ENCODE measurements around the gene MANSC4.
A peak's percentile ranks its signal among the peaks of the same experiment; 100 is the strongest.

Gene MANSC4

DNA sequence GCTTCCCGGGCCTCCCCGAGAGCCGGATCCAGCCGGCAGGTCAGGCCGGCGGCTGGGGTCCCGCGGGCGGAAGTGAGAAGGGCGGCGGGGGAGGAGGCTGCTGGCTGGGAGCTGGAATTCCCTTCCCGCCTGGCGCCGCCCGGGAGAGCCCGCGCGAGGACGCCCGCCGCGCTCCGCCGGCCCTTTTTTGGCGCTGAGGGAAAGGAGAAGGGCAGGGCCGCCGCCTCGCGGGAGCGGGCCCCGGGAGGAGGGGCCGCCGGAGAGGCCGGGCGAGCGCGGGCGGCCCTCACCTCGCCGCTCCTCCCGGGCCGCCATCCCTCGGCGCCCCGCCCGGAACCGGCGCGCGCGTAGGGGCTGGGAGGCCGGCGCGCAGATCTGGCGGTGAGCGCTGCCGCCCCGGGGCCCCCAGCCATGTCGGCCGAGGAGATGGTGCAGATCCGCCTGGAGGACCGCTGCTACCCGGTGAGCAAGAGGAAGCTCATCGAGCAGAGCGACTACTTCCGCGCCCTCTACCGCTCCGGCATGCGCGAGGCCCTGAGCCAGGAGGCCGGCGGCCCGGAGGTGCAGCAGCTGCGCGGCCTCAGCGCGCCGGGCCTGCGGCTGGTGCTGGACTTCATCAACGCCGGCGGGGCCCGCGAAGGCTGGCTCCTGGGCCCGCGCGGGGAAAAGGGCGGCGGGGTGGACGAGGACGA lies at the start of gene MANSC4, which contains the start of gene KLHL42:
MANSC4 (minus strand) TSS at position 317 of the 692 bp plus-strand sequence. CDS start 8,960 bp downstream, outside the sequence.
KLHL42 (plus strand) TSS at position 314 of the 692 bp plus-strand sequence; CDS start at position 412, 98 bp downstream.
- peak; percentile 24 to 57 (median 32) for DNase-seq (ENCODE audit: low read depth in 4 of 4, low spot score in 1 of 4)

GRCh38 chr12:27828196-27828595 lies 48.2 kb upstream of the MANSC4 start:
- no peak for DNase-seq (ENCODE audit: low read depth in 4 of 4, low spot score in 1 of 4)

DNA sequence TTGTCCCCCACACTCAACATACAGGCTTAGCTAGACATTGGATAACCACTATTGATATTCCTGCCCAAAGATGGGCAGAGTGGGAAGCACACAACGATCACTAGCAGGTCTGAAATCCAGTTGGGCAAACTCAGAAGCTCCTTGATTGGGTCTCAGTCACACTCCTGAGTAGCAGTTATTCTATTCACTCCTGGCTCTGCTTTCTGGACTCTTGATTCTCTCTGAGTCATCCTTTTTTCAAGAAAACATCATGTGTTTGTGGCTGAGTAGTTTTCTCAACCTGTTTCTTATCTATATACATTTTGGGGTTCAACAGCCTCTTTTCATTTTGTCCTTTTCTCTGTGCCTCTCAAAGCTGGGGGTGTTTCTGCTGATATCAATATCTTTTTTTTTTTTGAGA lies 46.0 kb upstream of the MANSC4 start:
- DNase-seq (ENCODE audit: low read depth in 4 of 4, low spot score in 1 of 4) = no peak

GRCh38 chr12:27824126-27824842 lies 44.2 kb upstream of the MANSC4 start:
- DNase-seq (ENCODE audit: low read depth in 4 of 4, low spot score in 1 of 4) = no peak

DNA sequence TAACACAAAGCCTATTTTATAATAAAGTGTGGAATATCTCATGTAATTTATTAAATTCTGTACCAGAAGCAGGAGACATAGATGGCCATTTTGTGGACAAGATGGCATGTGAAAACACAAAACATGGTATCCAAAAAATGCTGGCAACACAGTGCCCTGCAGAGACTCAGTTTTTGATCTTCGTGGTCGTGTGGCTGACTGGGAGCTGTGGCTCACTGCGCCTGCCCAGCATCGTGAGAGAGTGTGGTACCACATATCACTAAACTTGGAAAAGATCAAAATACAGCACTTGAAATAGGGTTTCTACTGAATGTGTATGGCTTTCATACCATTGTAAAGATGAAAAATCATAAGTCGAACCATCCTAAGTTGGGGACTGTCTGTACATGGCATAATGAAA lies 43.0 kb upstream of the MANSC4 start:
- DNase-seq (ENCODE audit: low read depth in 4 of 4, low spot score in 1 of 4) = no peak

- DNase-seq (ENCODE audit: low read depth in 4 of 4, low spot score in 1 of 4) = peak; percentile 23 to 61 (median 46)
Observed at GRCh38 chr12:27822076-27822712, 42.2 kb upstream of the MANSC4 start.

- peak in 2 of 4 experiments; percentile 15 to 19 for DNase-seq (ENCODE audit: low read depth in 4 of 4, low spot score in 1 of 4)
Observed at GRCh38 chr12:27821259-27821973, 41.4 kb upstream of the MANSC4 start.

DNA sequence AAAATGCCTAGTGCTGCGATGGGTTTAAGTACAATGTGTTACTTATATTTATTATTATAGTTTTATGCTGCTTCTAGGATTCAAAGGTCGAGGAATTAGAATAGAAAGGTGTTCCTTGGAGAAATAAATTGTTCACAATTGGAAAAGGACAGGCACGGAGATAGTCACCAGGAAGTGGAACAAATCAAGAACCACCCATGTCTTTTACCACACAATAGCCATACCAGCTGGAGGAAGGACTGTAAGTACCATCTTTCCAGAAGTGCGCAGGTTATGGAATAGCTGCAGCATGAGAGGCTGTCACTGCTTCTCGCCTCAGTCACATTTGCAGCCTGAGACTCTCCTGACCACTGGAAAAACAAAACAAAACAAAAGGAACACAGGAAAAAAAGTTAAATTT lies 40.5 kb upstream of the MANSC4 start:
- DNase-seq (ENCODE audit: low read depth in 4 of 4, low spot score in 1 of 4) = no peak

- no peak for DNase-seq (ENCODE audit: low read depth in 4 of 4, low spot score in 1 of 4)
Observed at GRCh38 chr12:27818401-27818918, 38.4 kb upstream of the MANSC4 start.

GRCh38 chr12:27817766-27818165 lies 37.7 kb upstream of the MANSC4 start:
- DNase-seq (ENCODE audit: low read depth in 4 of 4, low spot score in 1 of 4) = no peak

- no peak for DNase-seq (ENCODE audit: low read depth in 4 of 4, low spot score in 1 of 4)
Observed at GRCh38 chr12:27814851-27815591, 35.0 kb upstream of the MANSC4 start.

DNA sequence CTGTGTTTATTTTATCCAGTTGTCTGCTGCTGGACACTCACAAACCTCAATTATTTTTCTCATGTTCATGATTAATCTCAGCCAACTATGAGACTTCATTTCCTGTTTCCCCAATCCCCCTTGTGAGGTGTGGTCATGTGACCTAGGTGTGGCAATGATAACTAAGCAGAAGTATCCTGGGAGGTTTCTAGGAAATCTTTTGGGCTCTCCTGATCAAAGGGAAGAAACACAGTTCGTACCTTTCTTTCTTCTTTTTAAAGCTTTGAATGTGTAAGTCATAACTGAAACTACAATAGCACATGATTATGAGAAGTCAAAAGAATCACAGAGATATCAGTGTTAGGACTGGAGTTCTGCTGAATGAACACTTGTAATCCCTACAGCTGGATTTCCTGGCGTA lies 34.4 kb upstream of the MANSC4 start:
- no peak for DNase-seq (ENCODE audit: low read depth in 4 of 4, low spot score in 1 of 4)

GRCh38 chr12:27812502-27812901 lies 32.5 kb upstream of the MANSC4 start:
- no peak for DNase-seq (ENCODE audit: low read depth in 4 of 4, low spot score in 1 of 4)

DNA sequence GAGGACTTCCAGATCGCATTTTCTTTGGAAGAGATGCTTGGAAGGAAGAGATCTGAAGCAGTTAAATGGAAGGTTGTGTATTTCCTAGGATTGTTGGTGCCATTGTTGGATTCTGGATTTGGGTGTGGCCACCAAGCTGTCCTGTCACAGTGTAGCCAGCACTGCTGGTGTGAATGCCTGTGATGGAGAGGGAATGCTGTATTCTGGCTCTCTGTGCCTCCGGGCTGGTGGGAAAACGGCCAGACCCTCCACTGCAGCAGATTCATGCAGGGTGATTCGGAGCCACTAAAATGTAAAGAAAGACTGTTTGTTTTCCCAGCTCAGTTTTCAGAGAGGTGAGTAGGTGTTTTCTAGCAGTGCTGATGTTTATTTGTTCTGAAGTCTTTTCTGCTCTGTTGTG lies 30.7 kb upstream of the MANSC4 start:
- no peak for DNase-seq (ENCODE audit: low read depth in 4 of 4, low spot score in 1 of 4)

DNA sequence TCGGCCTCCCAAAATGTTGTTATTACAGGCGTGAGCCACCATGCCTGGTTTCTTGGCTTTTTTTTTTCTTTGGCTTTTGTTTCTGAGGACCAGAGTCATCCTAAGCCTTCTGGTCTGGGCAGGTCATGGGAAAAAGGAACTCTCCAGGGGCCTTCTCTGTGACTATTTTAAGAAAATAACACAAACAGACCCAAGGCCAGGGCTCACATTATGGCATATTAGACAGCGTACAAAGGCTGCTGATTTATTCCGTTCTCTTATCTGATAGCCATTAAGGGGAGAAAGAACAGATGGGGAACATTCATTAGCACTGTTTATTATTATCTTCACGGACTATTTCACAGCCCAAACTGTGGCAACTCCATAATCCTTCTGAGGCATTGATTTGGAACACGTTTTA lies 28.8 kb upstream of the MANSC4 start:
- DNase-seq (ENCODE audit: low read depth in 4 of 4, low spot score in 1 of 4) = no peak

GRCh38 chr12:27807063-27807703 lies 27.1 kb upstream of the MANSC4 start:
- peak in 1 of 4 experiments; percentile 10 for DNase-seq (ENCODE audit: low read depth in 4 of 4, low spot score in 1 of 4)

DNA sequence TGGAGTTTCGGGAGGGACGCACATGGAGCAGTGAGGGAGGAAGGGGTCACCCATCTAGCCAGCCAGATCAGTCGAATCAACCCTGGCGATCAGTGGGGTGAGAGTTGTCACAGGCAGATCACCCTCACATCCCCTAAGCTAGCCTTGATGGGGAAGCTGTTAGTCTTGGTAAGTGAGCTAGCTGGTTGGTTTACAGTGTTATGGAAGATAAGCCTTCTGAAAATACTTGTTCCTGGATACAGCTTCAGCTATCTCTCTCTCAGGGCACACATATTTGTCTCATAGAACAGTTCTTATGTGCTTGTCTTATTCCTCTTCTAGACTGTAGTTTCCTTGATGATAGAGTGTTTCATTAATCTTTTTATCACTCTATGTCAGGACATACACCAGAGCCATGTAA lies 26.2 kb upstream of the MANSC4 start:
- no peak for DNase-seq (ENCODE audit: low read depth in 4 of 4, low spot score in 1 of 4)

DNA sequence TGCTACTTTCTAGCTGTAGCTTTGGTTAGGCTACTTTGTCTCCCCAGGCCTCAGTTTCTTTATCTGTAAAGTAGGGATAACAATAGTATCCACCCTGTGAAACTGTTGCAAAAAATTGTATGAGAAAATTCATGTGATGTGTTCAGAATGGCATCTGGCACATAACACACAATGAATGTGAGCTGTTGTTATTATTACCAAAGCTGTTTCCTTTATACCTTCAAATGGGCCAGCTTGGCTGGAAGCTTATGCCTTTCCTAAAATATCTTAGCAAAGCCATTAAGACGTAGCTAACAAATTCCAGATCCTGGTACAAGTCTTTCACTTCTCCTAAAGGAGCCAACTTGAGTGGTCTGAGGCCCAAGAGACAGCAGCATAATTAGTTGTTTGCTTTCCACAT lies 25.2 kb upstream of the MANSC4 start:
- no peak for DNase-seq (ENCODE audit: low read depth in 4 of 4, low spot score in 1 of 4)

DNA sequence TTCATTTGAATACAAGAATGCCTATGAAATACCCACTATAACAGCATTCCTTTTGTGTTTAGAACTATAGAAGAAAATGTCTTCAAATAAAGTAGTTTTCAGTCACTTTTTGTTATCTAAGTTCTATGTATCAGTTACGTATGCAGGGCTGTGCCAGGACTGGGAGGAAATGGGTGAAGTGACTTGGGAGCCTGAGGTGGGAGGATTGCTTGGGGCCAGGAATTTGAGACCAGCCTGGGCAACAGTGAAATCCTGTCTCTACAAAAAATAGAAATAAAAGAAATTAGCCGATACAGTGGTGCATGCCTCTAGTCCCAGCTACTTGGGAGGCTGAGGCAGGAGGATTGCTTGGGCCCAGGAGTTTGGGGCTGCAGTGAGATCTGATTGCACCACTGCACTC lies 22.9 kb upstream of the MANSC4 start:
- DNase-seq (ENCODE audit: low read depth in 4 of 4, low spot score in 1 of 4) = no peak

GRCh38 chr12:27802511-27802910 lies 22.5 kb upstream of the MANSC4 start:
- DNase-seq (ENCODE audit: low read depth in 4 of 4, low spot score in 1 of 4) = no peak
